GM23338 (cell line): ENCODE results near the gene ZNF511.

Experiments
- CTCF ChIP-seq, 2 experiments: fragments of 200-600 bp in 1 of 2; sonication (generic) in 1 of 2; conservative IDR thresholded peaks; 2 replicates each; pipeline versions ENCODE4 v1.5.1 to v1.6.1; 2016 to 2017; ENCODE audit warnings: antibody characterized with exemption in 2 of 2, low read depth in 2 of 2, mild to moderate bottlenecking in 2 of 2, moderate library complexity in 1 of 2
- EZH2 ChIP-seq: fragments of 200-600 bp; sonication (generic); IDR thresholded peaks from one replicate; pipeline ENCODE4 v1.8.0; 2017; ENCODE audit warnings: antibody characterized with exemption, mild to moderate bottlenecking, low read depth; ENCODE audit not compliant: unreplicated experiment
- REST ChIP-seq: IDR thresholded peaks from one replicate; pipeline ENCODE4 v1.6.1; 2018; ENCODE audit warnings: antibody characterized with exemption; ENCODE audit not compliant: unreplicated experiment

GRCh38 chr10:133326223-133326551, 17.5 kb downstream of the ZNF511 start:
- no peak for TF ChIP-seq CTCF (conservative IDR thresholded peaks at IDR 0.05; ENCODE audit: low read depth in 2 of 2)
- peak; percentile 37 for TF ChIP-seq EZH2
- no peak for TF ChIP-seq REST
